GM12801 (cell line): ENCODE data around the gene LRRC56.

Experiments used
- TF ChIP-seq, protein P1 (sequence below): IDR thresholded peaks from one replicate; pipeline ENCODE4 v1.5.1; 2011; ENCODE audit warnings: control low read depth; ENCODE audit not compliant: insufficient read length; ENCODE audit errors: extremely low read depth

Gene LRRC56

DNA sequence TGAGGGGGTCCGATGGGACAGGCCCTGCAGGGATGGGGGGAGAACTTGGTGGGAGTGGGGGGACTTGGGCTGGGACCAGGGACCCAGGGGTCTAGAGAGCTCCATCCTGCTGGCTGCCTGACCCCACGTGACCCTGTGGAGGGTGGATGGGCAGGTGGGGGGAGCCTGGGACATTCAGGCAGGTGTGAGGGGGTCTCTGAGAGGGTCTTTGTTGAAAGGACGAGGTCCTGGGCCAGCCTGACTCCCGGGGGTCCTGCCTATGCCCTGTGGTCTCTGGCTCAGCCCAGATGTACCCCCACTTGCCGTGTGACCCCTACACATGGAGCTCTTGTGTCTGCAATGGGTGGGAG lies 7.5 kb downstream of the LRRC56 start:
- TF ChIP-seq, protein P1, sequence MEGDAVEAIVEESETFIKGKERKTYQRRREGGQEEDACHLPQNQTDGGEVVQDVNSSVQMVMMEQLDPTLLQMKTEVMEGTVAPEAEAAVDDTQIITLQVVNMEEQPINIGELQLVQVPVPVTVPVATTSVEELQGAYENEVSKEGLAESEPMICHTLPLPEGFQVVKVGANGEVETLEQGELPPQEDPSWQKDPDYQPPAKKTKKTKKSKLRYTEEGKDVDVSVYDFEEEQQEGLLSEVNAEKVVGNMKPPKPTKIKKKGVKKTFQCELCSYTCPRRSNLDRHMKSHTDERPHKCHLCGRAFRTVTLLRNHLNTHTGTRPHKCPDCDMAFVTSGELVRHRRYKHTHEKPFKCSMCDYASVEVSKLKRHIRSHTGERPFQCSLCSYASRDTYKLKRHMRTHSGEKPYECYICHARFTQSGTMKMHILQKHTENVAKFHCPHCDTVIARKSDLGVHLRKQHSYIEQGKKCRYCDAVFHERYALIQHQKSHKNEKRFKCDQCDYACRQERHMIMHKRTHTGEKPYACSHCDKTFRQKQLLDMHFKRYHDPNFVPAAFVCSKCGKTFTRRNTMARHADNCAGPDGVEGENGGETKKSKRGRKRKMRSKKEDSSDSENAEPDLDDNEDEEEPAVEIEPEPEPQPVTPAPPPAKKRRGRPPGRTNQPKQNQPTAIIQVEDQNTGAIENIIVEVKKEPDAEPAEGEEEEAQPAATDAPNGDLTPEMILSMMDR, result no peak

DNA sequence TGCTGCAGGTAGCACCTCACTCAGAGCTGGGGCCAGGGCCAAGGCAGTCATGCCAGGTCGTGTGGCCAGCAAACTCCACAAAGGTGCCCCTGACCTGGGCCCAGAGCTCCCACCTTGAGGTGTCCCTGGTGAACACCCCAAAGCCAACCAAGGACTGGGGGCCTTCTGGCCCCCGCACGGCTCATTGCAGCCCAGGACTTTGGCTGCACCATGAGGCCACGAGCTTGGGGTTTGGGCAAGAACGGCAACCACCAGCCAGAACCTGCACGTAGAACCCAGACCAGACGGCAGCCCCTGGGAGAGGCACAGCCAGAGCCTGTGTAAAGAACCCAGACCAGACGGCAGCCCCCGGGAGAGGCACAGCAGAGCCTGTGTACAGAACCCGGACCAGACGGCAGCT lies 7.8 kb downstream of the LRRC56 start:
- TF ChIP-seq, protein P1, result no peak

DNA sequence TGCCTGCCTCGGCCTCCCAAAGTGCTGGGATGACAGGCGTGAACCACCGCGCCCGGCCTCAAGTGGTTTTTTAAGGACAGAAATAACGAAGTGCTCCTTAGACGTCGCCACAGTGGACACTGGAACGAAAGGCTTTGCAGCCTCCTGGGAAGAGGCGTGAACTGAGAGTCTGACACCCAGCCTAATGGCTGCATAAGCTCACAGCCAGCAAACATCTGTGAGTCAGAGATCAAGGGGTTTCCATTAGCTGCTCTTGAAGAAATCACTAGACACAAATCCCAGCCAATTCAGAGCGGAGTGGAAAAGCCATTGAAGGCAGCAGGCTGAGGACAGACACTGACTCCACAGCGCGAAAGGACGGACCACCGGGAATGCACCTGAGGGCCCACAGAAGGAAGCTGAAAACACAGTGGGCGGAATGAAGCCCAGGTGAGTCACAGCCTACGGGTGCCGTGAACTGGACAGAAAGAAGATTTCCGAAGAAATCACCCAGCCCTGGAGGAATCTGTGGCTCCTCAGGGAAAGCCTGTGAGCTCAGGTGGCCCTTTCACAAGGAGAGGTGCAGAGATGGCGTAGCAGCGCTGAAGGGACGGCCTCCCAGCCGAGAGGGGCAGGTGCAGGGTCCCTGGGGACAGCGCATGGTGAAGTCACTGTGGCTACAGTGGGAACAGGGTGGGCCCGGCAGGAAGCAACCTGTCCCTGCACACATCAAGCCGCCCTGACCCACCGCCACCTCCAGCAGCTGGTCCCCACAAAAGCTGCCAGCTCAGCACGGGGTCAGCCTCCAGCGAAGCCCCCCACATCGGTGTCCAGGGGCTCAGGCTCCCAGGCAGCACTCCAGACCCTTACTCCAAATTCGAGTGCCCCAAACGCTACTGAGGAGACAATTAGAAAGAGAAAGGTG lies 11.6 kb downstream of the LRRC56 start:
- TF ChIP-seq, protein P1, result no peak

DNA sequence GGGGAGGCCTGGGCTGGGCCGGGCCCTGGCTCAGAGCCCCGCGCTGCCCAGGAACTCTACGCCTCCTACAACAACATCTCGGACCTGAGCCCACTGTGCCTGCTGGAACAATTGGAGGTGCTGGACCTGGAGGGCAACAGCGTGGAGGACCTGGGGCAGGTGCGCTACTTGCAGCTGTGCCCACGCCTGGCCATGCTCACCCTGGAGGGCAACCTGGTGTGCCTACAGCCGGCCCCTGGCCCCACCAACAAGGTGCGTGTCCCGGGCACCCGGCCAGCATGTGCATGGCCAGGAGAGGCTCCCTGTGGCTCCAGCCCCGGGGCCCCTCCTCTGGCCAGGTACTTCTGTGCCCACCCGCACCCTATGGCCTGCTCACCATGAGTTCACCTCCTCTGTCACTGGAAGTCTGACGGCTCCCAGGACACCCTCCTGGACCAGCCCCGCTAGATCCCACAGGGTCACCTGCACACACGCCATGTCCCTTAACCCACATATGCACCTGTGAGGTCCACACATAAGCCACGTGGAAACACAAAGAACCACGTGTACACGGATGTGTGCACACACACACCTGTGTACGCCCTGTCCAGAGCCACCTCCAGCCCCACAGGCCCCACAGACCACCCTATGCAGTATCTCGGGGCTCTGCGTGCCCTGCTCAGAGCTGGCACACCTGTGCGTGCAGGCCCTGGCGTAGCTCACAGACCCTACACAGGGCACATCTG lies 12.9 kb downstream of the LRRC56 start:
- TF ChIP-seq, protein P1, result no peak

DNA sequence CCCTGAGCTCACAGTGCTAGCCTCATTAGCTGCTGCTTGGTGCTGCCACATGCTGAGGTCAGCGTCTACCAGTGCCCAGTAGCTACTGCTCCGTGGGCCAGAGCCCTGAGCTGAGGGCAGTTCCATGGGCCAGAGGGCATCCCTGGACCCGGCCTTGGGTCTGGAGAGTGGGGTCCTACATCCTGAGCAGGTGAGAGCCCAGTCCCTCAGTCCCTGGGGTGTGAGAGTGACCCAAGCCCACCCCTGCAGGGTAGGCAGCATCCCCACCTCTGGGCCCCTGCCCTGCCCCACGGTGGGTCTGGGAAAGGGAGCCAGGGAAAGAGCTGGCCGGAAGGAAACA lies 13.4 kb downstream of the LRRC56 start:
- TF ChIP-seq, protein P1, result no peak

DNA sequence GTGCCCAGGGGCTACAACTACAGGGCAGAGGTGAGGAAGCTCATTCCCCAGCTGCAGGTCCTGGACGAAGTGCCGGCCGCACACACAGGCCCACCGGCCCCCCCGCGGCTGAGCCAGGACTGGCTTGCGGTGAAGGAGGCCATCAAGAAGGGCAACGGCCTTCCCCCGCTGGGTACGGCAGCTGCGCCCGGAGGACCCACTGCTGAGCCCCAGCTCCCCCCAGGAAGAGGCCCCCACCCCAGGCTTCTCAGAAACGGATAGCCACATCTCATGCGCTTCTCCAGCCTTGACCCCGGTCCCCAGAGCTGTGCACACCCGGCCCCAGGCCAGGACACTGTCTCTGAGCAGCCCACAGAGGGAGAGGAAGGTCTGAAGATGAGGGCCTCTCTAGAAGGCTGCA lies 13.8 kb downstream of the LRRC56 start:
- TF ChIP-seq, protein P1, result no peak

DNA sequence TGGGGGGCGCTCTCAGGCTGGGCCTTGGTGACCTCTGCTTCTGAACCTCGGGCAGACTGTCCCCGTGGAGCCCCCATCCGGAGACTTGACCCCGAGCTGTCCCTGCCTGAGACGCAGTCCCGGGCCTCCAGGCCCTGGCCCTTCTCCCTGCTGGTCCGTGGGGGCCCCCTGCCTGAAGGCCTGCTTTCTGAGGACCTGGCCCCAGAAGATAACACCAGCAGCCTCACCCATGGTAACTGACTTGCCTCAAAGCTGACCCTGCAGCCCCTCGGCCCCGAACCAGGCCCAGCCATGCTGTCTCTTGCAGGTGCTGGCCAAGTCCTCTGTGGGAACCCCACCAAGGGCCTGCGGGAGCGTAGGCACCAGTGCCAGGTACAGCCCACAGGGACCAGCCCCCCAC lies 14.3 kb downstream of the LRRC56 start:
- TF ChIP-seq, protein P1, result no peak
